Stimulated activated CD8-positive, alpha-beta memory T cell treated with anti-CD3 and anti-CD28 coated beads, Interleukin-4, amount 100 ng/mL, for 4 hours (primary cell): ENCODE results near the gene SKOR1.

Experiments used
- DNase-seq, 2 donors: peaks; one replicate each; pipeline ENCODE4 v3.0.0-alpha.2; 2020; ENCODE audit warnings: low read depth in 2 of 2, low spot score in 1 of 2

Gene SKOR1

DNA sequence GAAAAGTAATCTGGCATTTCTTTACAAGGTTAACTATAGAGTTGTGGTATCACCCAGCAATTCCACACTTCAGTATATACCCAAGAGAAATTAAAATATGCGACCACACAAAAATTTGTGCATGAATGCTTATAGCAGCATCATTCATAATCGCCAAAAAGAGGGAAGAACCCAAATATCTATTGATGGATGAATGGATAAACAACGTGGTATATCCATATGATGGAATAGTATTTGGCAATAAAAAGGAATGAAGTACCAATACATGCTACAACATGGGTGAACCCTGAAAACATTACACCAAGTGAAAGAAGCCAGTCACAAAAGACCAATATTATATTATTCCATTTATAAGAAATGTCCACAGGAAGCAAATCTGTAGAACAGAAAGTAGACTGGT, 8.6 kb upstream of the SKOR1 start:
- no peak for DNase-seq

DNA sequence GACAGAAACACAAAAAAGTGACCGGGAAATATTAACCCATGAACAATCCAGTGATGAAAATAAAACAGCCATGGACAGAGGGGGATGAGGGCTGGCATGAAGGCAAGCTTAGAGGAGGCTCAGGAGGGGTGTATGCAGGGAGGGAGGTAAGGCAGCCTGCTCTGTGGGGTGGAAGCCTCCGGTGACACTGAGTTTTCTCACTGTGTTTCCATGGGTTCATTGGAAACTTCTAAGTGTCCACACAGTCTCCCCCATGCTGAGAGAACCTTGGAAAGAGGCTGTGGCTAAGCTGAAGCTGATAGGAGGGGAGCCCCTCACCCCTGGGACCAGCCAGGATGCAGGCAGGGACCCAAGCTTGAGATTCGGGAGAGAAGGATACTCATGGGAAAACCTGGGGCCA, 6.8 kb upstream of the SKOR1 start:
- DNase-seq, result no peak

- no peak for DNase-seq
Measured at GRCh38 chr15:67819636-67820035, 5.7 kb upstream of the SKOR1 start.

GRCh38 chr15:67820122-67820991, 5.0 kb upstream of the SKOR1 start:
- no peak for DNase-seq

DNA sequence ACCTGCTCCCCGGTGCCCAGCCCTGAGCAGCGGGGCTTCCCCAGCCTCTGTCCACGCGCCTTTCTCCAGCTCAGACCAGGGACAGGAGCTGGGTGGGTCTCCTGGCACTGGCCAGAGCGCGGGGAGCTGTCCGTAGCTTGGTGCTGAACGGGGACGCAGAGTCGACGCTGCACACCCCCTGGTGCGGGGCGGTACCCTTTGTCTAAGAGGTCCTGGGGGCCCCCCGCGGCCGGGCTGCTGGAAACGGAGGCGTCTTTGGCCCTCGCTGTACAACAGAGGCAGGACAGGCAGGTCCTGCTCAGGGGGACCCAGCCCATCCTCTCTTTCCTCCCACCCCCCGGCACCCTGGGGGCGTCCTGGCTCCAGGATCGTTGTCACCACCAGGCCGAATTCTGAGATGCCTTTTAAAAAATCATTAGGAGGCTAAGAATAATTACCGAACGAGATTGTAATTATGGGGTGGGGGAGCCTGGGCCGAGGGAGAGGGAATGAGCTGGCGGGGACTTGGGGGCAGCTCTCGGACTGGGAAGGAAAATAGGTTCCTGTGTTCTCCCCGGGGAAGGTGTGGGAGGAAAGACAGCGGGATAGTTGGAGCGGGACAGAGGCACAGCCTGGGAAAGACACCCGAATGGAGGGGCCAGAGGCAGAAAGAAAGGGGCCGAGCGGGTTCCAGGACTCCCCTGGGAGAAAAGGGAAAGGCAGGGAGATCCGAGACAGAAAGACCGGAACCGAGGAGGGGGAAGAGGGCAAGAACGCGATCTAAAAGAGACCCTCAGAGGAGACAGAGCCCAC, 4.1 kb upstream of the SKOR1 start:
- no peak for DNase-seq

- DNase-seq, result no peak
Measured at GRCh38 chr15:67821784-67822440, 3.4 kb upstream of the SKOR1 start.

GRCh38 chr15:67822537-67823313, 2.6 kb upstream of the SKOR1 start:
- no peak for DNase-seq

- no peak for DNase-seq
Measured at GRCh38 chr15:67823314-67824196, 1.8 kb upstream of the SKOR1 start.

GRCh38 chr15:67824197-67824968, 926 bp upstream of the SKOR1 start:
- no peak for DNase-seq

DNA sequence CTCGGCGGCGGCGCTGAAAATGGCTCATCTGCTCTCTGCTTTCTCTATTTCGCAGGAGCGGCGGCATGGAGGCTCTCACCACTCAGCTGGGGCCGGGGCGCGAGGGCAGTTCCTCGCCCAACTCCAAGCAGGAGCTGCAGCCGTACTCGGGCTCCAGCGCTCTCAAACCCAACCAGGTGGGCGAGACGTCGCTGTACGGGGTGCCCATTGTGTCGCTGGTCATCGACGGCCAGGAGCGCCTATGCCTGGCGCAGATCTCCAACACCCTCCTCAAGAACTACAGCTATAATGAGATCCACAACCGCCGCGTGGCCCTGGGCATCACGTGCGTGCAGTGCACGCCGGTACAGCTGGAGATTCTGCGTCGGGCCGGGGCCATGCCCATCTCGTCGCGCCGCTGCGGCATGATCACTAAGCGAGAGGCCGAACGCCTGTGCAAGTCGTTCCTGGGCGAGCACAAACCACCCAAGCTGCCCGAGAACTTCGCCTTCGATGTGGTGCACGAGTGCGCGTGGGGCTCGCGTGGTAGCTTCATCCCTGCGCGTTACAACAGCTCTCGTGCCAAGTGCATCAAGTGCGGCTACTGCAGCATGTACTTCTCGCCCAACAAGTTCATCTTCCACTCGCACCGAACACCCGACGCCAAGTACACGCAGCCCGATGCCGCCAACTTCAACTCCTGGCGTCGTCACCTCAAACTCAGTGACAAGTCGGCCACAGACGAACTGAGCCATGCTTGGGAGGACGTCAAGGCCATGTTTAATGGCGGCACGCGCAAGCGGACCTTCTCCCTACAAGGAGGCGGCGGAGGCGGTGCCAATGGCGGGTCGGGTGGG, 790 bp downstream of the SKOR1 start:
- DNase-seq, result no peak

DNA sequence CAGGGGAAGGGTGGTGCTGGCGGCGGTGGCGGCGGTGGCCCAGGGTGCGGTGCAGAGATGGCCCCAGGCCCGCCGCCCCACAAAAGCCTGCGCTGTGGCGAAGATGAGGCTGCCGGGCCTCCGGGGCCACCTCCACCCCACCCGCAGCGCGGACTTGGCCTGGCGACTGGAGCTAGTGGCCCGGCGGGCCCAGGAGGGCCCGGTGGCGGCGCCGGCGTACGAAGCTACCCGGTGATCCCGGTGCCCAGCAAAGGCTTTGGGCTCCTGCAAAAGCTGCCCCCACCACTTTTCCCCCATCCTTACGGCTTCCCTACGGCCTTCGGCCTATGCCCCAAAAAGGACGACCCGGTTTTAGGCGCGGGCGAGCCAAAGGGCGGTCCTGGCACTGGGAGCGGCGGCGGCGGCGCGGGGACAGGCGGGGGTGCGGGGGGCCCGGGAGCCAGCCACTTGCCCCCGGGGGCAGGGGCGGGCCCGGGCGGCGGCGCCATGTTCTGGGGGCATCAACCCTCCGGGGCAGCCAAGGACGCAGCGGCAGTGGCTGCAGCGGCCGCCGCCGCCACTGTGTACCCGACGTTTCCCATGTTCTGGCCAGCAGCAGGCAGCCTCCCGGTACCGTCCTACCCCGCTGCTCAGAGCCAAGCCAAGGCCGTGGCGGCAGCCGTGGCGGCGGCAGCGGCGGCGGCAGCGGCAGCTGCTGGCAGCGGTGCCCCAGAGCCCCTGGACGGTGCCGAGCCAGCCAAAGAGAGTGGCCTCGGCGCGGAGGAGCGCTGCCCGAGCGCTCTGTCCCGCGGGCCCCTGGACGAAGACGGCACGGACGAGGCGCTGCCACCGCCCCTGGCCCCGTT, 1.6 kb downstream of the SKOR1 start:
- no peak for DNase-seq

DNA sequence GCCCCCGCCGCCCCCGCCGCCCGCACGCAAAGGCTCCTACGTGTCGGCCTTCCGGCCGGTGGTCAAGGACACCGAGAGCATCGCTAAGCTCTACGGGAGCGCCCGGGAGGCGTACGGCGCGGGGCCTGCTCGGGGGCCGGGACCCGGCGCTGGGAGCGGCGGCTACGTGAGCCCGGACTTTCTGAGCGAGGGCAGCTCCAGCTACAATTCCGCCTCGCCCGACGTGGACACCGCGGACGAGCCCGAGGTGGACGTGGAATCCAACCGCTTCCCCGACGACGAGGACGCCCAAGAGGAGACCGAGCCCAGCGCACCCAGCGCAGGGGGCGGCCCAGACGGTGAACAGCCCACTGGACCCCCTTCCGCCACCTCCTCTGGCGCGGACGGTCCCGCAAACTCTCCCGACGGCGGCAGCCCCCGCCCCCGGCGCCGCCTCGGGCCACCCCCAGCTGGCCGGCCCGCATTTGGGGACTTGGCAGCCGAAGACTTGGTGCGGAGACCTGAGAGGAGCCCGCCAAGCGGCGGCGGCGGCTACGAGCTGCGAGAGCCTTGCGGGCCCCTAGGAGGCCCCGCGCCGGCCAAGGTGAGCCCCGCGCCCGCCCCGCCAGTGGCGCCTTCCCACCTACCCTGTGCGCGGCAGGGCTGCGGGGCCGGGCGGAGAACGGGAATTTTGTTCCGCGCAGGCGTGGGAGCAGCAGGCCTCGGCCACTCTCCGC, 2.4 kb downstream of the SKOR1 start:
- DNase-seq, result no peak

GRCh38 chr15:67828278-67828968, 3.1 kb downstream of the SKOR1 start:
- DNase-seq, result no peak

DNA sequence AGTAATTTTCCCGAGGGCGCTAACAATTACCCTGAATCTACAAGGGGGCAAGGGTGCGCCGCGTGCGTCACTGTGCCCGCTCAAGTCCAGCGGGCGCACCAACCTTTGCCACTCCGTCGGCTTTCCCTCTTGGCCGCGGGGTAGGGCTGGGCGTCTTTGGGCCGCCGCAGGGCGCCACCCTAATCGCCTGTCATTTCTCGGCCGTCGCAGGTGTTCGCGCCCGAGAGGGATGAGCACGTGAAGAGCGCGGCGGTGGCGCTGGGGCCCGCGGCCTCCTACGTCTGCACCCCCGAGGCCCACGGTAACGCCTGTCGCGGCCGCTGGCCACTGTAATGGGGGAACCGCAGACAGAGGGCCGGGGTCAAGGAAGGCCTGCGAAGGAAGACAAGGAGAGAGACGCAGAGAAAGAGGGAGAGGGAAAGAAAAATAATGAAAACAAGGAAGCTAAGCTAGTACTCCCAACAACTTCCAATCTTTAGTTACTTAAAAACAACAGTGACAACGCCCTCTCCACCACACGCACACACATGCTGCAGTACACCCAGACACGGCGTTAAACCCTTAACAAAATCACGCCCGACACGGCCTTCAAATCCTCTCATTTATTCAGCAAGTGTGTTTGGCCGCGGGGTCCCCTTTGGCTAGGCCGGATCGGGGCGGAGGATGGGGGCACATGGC, 3.8 kb downstream of the SKOR1 start:
- DNase-seq, result no peak

DNA sequence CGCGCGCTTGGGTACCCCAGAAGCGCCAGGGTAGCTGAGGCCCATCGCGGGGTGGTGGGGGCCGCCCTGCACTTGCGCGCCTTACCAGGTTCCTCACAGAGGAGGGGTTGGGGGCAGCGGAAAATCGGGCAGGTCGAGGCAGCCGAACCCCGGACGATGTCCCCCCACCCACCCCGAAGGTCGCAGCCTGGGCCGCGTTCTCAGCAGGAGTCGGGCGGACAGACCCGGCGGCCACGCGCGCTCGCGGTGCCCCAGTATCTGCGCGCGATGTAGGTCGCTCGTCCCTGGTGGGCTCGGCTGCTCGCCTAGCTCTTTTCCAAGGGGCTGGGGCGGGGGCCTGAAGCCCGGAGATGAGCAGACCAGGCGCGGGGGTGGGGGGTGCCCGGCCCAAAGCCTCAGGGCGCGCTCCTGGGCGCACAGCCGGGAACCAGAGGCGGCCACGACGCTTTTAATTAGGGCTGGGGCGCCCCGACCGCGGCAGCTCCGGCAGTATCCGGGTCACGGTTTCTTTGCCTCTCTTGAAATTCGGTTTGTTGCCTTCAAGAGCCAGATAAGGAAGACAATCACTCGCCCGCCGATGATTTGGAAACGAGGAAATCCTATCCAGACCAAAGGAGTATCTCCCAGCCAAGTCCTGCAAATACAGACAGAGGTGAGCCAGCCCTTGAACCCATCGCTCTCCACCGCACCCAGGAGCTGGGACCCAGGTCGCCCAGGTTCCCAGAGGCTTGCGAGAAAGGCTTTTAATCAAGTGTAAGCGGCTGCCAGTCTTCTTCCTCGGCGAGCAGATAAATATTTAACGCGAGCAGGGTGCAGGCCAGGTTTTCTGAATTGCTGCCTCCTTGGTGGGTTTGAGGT, 4.6 kb downstream of the SKOR1 start:
- DNase-seq, result no peak
